Measurements from ENCODE around the gene NPTN. TPM values are rescaled to one million over a fixed set of nuclear protein-coding genes. Genes with fewer than 3 reads are reported as not detected.

The NPTN gene
- total RNA-seq, 1 experiment from 2014 or later = 90.9 TPM

DNA sequence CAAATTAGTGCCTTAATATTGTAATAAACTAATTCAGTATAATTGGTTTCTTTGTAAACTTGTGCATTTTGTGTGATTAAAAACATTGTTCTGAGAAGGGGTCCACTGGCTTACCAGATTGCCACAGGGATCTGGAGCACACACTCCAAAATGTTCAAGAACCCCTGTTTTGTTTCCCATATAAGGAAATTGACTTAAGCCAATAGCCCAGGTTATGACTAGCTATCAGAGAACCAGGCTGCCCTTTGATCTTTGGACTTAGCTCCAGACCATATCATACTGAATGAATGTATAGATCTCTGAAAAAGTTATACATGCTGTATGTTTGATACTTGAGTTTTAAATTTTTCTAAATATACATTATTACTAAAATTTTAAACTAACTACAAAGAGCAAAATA lies 91.7 kb downstream of the NPTN start (continued):
- TF ChIP-seq SRF (IDR thresholded peaks at IDR 0.05; ENCODE audit: low read depth) (no peak), YY1 (IDR thresholded peaks at IDR 0.05; ENCODE audit: extremely low read depth, insufficient replicate concordance, low read depth, low read length) (no peak)

DNA sequence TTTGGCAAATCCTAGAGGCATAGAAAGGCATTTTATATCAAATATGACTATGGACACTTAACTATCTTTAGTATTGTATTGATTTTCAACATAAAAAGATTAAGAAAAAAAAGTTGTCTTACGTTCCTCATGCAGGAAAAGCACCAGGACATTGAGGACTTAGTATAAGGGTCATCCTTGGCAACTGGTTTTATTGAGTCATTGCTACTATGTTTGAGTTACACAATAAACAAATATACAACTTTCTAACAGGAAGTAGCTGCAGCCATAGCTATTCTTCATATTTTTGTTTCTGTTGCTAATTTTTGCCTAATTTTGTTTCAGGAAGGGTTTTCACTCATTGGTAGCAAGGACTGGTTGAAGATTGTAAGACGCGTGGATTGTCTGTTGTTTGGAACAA lies 93.0 kb downstream of the NPTN start:
- Histone ChIP-seq H3K4me1 (ENCODE audit: control insufficient read depth in 1 of 2, insufficient read depth in 2 of 2, low read length in 2 of 2) (peaks cover 10 to 12% of the 10 kb centered on the region in 2 experiments), H2AFZ (ENCODE audit: low read depth, low read length, poor library complexity, severe bottlenecking) (no peak overlapping the region), H3K4me2 (ENCODE audit: low read length) (no peak overlapping the region), H3K27ac (ENCODE audit: low read depth, low read length) (no peak overlapping the region), H4K20me1 (ENCODE audit: insufficient read depth) (no peaks in the 10 kb centered on the region), H3K36me3 (ENCODE audit: control insufficient read depth in 1 of 2, insufficient read depth in 2 of 2, low read length in 2 of 2) (no peaks in the 10 kb centered on the region), H3K4me3 (replicated peaks in 1 of 2; ENCODE audit: low read depth in 1 of 2, low read length in 2 of 2) (no peak overlapping the region), H3K9me2 (ENCODE audit: insufficient read depth) (0 out of 2 replicates have a peak, but pooled peaks cover 3% of the 10 kb centered on the region), H3K27me3 (ENCODE audit: insufficient read depth, low read length) (no peaks in the 10 kb centered on the region), H3K9ac (ENCODE audit: low read length) (no peak overlapping the region), H3K9me3 (ENCODE audit: control insufficient read depth in 1 of 2, insufficient read depth in 1 of 2, low read depth in 1 of 2, low read length in 2 of 2) (no peaks in the 10 kb centered on the region), H3K79me2 (ENCODE audit: insufficient read depth, low read length) (no peaks in the 10 kb centered on the region)
- DNase-seq (ENCODE audit: low read depth, low spot score) = no peak
- ATAC-seq = no peak
- no TSS peak for BruUV-seq (replicated peaks)
- TF ChIP-seq TCF7L2 (IDR thresholded peaks at IDR 0.05; ENCODE audit: borderline replicate concordance, extremely low read depth, insufficient read depth, insufficient read length) (no peak), EGR1 (IDR thresholded peaks at IDR 0.05; ENCODE audit: low read depth) (no peak), EZH2 (IDR thresholded peaks at IDR 0.05) (no peak), YY1 (IDR thresholded peaks at IDR 0.05; ENCODE audit: extremely low read depth, insufficient replicate concordance, low read depth, low read length) (no peak), ELF1 (IDR thresholded peaks at IDR 0.05; ENCODE audit: borderline replicate concordance, low read depth) (no peak), JUND (IDR thresholded peaks at IDR 0.05) (no peak)
- TF ChIP-seq, protein P1, sequence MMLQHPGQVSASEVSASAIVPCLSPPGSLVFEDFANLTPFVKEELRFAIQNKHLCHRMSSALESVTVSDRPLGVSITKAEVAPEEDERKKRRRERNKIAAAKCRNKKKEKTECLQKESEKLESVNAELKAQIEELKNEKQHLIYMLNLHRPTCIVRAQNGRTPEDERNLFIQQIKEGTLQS (IDR thresholded peaks at IDR 0.05) = no peak
- intact Hi-C loops (cut with micrococcal nuclease) = no loop called here
- CTCF ChIA-PET = no interaction called here
- POLR2A ChIA-PET = no interaction called here
- RAD21 ChIA-PET (ENCODE audit: low non-redundant PET in 1 of 2, low total read pairs in 2 of 2, uncharacterized antibody in 2 of 2, unreplicated experiment in 2 of 2) = no interaction called here

All from HCT116 (cell line).